SK-N-SH treated with all-trans-retinoic acid at 6 μM for 48 hours (cell line): ENCODE data around the gene SLC45A3.

Source experiments
- ATAC-seq: fragments of 200-7000 bp; cut with Tn5 transposase; 3 replicates; pipeline ENCODE4 v1.9.1; 2020; ENCODE audit warnings: mild to moderate bottlenecking, moderate library complexity
- ARNTL ChIP-seq: fragments of 450-650 bp; formaldehyde crosslinking; IDR thresholded peaks from 2 replicates; pipeline ENCODE4 v1.5.0; 2020; ENCODE audit warnings: low read depth, mild to moderate bottlenecking, moderate library complexity, borderline replicate concordance
- BACH2 ChIP-seq: fragments of 250-450 bp; sonication (Bioruptor Pico); IDR thresholded peaks from 2 replicates; pipeline ENCODE4 v1.9.0; 2021; ENCODE audit warnings: mild to moderate bottlenecking, borderline replicate concordance
- CREB5 ChIP-seq: fragments of 250-450 bp; sonication (Bioruptor Pico); IDR thresholded peaks from 2 replicates; pipeline ENCODE4 v1.5.1; 2020; ENCODE audit warnings: low read depth, mild to moderate bottlenecking, moderate library complexity
- CSDC2 ChIP-seq: fragments of 250-450 bp; sonication (Bioruptor Pico); IDR thresholded peaks from 2 replicates; pipeline ENCODE4 v1.5.0; 2020; ENCODE audit warnings: mild to moderate bottlenecking, moderate library complexity
- ESRRG ChIP-seq: fragments of 250-450 bp; sonication (Bioruptor Pico); IDR thresholded peaks from 2 replicates; pipeline ENCODE4 v1.6.1; 2021; ENCODE audit warnings: mild to moderate bottlenecking
- GLIS3 ChIP-seq: fragments of 250-450 bp; sonication (Bioruptor Pico); IDR thresholded peaks from 2 replicates; pipeline ENCODE4 v1.5.0; 2020; ENCODE audit warnings: mild to moderate bottlenecking, moderate library complexity
- ISL1 ChIP-seq: fragments of 250-450 bp; sonication (Bioruptor Pico); IDR thresholded peaks from 2 replicates; pipeline ENCODE4 v2.1.2; 2022; ENCODE audit warnings: mild to moderate bottlenecking, moderate library complexity
- OSR1 ChIP-seq: fragments of 250-450 bp; sonication (Bioruptor Pico); IDR thresholded peaks from 2 replicates; pipeline ENCODE4 v1.8.0; 2022; ENCODE audit warnings: moderate library complexity, mild to moderate bottlenecking, inconsistent platforms
- PATZ1 ChIP-seq: fragments of 250-450 bp; sonication (Bioruptor Pico); IDR thresholded peaks from 2 replicates; pipeline ENCODE4 v1.8.0; 2020; ENCODE audit warnings: mild to moderate bottlenecking, moderate library complexity, borderline replicate concordance
- PPARA ChIP-seq: fragments of 250-450 bp; sonication (Bioruptor Pico); IDR thresholded peaks from 2 replicates; pipeline ENCODE4 v1.5.0; 2020; ENCODE audit warnings: mild to moderate bottlenecking, borderline replicate concordance
- RARB ChIP-seq: fragments of 250-450 bp; sonication (Bioruptor Pico); IDR thresholded peaks from 2 replicates; pipeline ENCODE4 v1.8.0; 2021; ENCODE audit warnings: mild to moderate bottlenecking, moderate library complexity
- SNAI2 ChIP-seq: fragments of 250-450 bp; sonication (Bioruptor Pico); IDR thresholded peaks from 2 replicates; pipeline ENCODE4 v1.5.0; 2020; ENCODE audit warnings: mild to moderate bottlenecking, moderate library complexity
- TCF4 ChIP-seq: fragments of 250-450 bp; sonication (Bioruptor Pico); IDR thresholded peaks from 2 replicates; pipeline ENCODE4 v1.8.0; 2021; ENCODE audit warnings: mild to moderate bottlenecking, moderate library complexity, borderline replicate concordance
- TOX ChIP-seq: fragments of 250-450 bp; sonication (Bioruptor Pico); IDR thresholded peaks from 2 replicates; pipeline ENCODE4 v1.8.0; 2021; ENCODE audit warnings: mild to moderate bottlenecking, moderate library complexity, borderline replicate concordance
- ZFP3 ChIP-seq: fragments of 250-450 bp; sonication (Bioruptor Pico); IDR thresholded peaks from 2 replicates; pipeline ENCODE4 v1.5.0; 2020; ENCODE audit warnings: mild to moderate bottlenecking, moderate library complexity
- ZFP30 ChIP-seq: fragments of 450-650 bp; formaldehyde crosslinking; IDR thresholded peaks from 2 replicates; pipeline ENCODE4 v1.5.0; 2022; ENCODE audit warnings: mild to moderate bottlenecking, moderate library complexity
- ZNF565 ChIP-seq: fragments of 450-650 bp; formaldehyde crosslinking; conservative IDR thresholded peaks from 2 replicates; pipeline ENCODE4 v1.5.0; 2020; ENCODE audit warnings: low read depth, mild to moderate bottlenecking, moderate library complexity
- ZNF70 ChIP-seq: fragments of 450-650 bp; formaldehyde crosslinking; IDR thresholded peaks from 2 replicates; pipeline ENCODE4 v1.5.0; 2020; ENCODE audit warnings: mild to moderate bottlenecking, moderate library complexity
- ZNF8 ChIP-seq: fragments of 450-650 bp; formaldehyde crosslinking; IDR thresholded peaks from 2 replicates; pipeline ENCODE4 v1.5.0; 2020; ENCODE audit warnings: mild to moderate bottlenecking, moderate library complexity
- TF ChIP-seq, protein P1 (sequence below): fragments of 250-450 bp; sonication (Bioruptor Pico); IDR thresholded peaks from 2 replicates; pipeline ENCODE4 v1.5.1; 2021; ENCODE audit warnings: mild to moderate bottlenecking, moderate library complexity
- TF ChIP-seq, protein P2 (sequence below): fragments of 250-450 bp; sonication (Bioruptor Pico); IDR thresholded peaks from 2 replicates; pipeline ENCODE4 v1.8.0; 2021; ENCODE audit warnings: low read depth, mild to moderate bottlenecking, moderate library complexity, borderline replicate concordance
- TF ChIP-seq, protein P3 (sequence below): fragments of 250-450 bp; sonication (Bioruptor Pico); IDR thresholded peaks from 2 replicates; pipeline ENCODE4 v1.5.0; 2020; ENCODE audit warnings: mild to moderate bottlenecking, moderate library complexity

SLC45A3 gene

DNA sequence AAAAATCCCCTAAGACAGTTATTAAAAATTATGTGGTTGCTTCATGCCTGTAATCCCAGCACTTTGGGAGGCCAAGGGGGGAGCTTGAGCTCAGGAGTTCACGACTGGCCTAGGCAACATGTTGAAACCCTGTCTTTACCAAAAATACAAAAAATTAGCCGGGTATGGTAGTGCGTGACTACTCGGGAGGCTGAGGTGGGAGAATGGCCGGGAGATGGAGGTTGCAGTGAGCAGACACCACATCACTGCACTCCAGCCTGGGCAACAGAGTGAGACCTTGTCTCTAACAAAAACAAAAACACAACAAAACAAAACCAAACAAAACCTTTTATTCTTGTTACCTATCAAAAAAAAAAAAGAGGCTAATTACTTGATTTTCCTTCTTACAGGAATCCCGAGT is 50.6 kb downstream of the SLC45A3 start:
- no peak for TF ChIP-seq RARB
- no peak for TF ChIP-seq BACH2 (CRISPR knock-in tag)
- TF ChIP-seq PPARA (CRISPR knock-in tag): no peak
- TF ChIP-seq ZFP30: no peak
- TF ChIP-seq ARNTL: no peak
- no peak for TF ChIP-seq CREB5
- no peak for TF ChIP-seq CSDC2 (CRISPR knock-in tag)
- TF ChIP-seq ZNF70 (CRISPR knock-in tag): no peak
- TF ChIP-seq, protein P1, sequence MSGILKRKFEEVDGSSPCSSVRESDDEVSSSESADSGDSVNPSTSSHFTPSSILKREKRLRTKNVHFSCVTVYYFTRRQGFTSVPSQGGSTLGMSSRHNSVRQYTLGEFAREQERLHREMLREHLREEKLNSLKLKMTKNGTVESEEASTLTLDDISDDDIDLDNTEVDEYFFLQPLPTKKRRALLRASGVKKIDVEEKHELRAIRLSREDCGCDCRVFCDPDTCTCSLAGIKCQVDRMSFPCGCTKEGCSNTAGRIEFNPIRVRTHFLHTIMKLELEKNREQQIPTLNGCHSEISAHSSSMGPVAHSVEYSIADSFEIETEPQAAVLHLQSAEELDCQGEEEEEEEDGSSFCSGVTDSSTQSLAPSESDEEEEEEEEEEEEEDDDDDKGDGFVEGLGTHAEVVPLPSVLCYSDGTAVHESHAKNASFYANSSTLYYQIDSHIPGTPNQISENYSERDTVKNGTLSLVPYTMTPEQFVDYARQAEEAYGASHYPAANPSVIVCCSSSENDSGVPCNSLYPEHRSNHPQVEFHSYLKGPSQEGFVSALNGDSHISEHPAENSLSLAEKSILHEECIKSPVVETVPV: no peak
- TF ChIP-seq ISL1 (CRISPR knock-in tag): no peak
- TF ChIP-seq OSR1 (CRISPR knock-in tag): no peak
- TF ChIP-seq ZNF8 (CRISPR knock-in tag): no peak
- TF ChIP-seq ZNF565 (CRISPR knock-in tag): no peak
- no peak for TF ChIP-seq ESRRG (CRISPR knock-in tag)
- no peak for TF ChIP-seq TOX (CRISPR knock-in tag)
- TF ChIP-seq SNAI2 (CRISPR knock-in tag): no peak
- no peak for TF ChIP-seq GLIS3
- TF ChIP-seq, protein P2, sequence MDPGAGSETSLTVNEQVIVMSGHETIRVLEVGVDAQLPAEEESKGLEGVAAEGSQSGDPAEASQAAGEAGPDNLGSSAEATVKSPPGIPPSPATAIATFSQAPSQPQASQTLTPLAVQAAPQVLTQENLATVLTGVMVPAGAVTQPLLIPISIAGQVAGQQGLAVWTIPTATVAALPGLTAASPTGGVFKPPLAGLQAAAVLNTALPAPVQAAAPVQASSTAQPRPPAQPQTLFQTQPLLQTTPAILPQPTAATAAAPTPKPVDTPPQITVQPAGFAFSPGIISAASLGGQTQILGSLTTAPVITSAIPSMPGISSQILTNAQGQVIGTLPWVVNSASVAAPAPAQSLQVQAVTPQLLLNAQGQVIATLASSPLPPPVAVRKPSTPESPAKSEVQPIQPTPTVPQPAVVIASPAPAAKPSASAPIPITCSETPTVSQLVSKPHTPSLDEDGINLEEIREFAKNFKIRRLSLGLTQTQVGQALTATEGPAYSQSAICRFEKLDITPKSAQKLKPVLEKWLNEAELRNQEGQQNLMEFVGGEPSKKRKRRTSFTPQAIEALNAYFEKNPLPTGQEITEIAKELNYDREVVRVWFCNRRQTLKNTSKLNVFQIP (CRISPR knock-in tag): no peak
- TF ChIP-seq ZFP3 (CRISPR knock-in tag): no peak
- TF ChIP-seq, protein P3, sequence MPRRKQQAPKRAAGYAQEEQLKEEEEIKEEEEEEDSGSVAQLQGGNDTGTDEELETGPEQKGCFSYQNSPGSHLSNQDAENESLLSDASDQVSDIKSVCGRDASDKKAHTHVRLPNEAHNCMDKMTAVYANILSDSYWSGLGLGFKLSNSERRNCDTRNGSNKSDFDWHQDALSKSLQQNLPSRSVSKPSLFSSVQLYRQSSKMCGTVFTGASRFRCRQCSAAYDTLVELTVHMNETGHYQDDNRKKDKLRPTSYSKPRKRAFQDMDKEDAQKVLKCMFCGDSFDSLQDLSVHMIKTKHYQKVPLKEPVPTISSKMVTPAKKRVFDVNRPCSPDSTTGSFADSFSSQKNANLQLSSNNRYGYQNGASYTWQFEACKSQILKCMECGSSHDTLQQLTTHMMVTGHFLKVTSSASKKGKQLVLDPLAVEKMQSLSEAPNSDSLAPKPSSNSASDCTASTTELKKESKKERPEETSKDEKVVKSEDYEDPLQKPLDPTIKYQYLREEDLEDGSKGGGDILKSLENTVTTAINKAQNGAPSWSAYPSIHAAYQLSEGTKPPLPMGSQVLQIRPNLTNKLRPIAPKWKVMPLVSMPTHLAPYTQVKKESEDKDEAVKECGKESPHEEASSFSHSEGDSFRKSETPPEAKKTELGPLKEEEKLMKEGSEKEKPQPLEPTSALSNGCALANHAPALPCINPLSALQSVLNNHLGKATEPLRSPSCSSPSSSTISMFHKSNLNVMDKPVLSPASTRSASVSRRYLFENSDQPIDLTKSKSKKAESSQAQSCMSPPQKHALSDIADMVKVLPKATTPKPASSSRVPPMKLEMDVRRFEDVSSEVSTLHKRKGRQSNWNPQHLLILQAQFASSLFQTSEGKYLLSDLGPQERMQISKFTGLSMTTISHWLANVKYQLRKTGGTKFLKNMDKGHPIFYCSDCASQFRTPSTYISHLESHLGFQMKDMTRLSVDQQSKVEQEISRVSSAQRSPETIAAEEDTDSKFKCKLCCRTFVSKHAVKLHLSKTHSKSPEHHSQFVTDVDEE: no peak
- ATAC-seq: no peak

DNA sequence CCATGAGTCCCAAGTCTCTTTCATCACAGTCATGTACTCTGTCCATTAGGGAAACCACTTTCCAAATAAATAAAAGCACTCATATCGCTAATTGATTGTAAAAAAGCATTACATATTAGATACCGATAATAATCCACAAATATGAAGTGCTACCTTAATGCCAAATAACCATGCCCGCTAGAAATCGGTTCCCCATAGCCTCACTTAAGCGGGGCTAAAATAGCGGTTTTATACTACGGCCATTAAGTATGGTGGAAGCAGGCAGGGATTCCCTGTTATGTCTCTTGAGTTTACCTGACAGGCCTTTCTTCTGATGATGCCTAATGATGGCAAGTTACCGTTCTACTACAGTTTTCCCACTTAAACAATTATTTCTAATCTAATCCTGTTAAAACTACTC is 52.4 kb downstream of the SLC45A3 start:
- TF ChIP-seq ZNF565 (CRISPR knock-in tag) (no peak), ESRRG (CRISPR knock-in tag) (no peak), PPARA (CRISPR knock-in tag) (no peak), ZNF8 (CRISPR knock-in tag) (no peak), SNAI2 (CRISPR knock-in tag) (no peak), BACH2 (CRISPR knock-in tag) (no peak), ARNTL (no peak), TCF4 (CRISPR knock-in tag) (no peak), PATZ1 (no peak), ZFP30 (no peak)
- TF ChIP-seq, protein P2 (CRISPR knock-in tag): no peak
- TF ChIP-seq, protein P1: no peak
- no peak for ATAC-seq
